Smooth muscle cell of the brain vasculature (primary cell): ENCODE results near the gene LCNL1.
"Not testable (repeated sequence)": the region's sequence is repeated elsewhere in the genome, so short reads cannot be mapped to it uniquely, and the experiment has no call there.

ENCODE experiments used
- DNase-seq: peaks from one replicate; pipeline ENCODE4 v3.0.0-alpha.2; 2012; ENCODE audit warnings: low read depth, low spot score

LCNL1 gene

DNA sequence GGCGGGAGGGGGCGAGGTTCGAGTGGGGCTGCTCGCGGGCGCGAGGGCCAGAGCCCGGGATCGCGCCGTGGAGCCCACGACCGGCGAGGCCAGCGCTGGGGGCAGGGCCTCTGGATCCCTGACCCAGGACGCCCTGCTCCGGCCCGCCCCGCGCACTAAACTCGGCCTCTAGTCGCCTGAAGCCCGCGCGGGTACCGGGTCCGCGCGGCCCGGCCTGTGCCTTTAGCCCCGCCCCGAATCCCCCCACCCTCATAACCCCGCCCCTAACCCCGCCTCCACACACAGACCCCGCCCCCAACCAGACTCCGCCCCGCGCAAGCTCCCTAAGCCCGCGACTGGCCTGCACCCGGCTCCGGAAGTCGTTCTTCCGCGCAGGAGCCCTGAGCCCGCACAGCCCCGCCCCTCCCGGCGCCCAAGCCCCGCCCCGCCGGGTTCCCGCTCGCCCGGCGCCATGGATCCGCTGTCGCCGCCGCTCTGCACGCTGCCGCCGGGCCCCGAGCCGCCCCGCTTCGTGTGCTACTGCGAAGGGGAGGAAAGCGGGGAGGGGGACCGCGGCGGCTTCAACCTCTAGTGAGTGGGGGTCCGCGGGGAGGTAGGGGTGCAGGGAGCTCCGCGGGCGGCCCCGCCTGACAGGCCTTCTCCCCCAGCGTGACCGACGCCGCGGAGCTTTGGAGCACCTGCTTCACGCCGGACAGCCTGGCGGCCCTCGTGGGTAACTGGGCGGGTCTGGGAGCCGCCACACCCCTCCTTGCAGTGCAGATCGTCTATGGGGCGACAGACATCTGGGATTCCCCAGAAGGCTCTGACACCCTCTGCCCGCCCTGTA, 9.4 kb downstream of the LCNL1 start, which contains the start of gene PAXX:
Gene PAXX (plus strand): TSS at position 430 of the 826 bp plus-strand sequence. CDS start 22 bp downstream, at position 452.
- DNase-seq = no peak

DNA sequence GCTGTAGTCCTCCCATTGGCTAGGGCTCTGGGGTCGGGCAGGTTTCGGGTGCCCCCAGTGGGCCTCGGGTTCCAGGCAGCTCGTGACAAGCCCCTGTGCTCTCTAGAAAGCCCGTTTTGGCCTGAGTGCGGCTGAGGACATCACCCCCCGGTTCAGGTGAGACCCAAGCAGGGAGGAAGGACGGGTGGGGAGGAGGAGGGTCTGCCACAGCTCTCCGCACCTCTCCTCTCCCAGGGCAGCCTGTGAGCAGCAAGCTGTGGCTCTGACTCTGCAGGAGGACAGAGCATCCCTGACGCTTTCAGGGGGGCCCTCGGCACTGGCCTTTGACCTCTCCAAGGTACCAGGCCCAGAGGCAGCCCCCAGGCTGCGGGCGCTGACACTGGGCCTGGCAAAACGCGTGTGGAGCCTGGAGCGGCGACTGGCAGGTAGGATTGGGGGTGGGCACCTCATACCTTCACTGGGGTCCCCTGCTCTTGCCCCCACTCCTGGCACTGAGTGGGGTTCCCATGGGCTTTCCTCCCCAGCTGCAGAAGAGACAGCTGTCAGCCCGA, 10.1 kb downstream of the LCNL1 start:
- no peak for DNase-seq

DNA sequence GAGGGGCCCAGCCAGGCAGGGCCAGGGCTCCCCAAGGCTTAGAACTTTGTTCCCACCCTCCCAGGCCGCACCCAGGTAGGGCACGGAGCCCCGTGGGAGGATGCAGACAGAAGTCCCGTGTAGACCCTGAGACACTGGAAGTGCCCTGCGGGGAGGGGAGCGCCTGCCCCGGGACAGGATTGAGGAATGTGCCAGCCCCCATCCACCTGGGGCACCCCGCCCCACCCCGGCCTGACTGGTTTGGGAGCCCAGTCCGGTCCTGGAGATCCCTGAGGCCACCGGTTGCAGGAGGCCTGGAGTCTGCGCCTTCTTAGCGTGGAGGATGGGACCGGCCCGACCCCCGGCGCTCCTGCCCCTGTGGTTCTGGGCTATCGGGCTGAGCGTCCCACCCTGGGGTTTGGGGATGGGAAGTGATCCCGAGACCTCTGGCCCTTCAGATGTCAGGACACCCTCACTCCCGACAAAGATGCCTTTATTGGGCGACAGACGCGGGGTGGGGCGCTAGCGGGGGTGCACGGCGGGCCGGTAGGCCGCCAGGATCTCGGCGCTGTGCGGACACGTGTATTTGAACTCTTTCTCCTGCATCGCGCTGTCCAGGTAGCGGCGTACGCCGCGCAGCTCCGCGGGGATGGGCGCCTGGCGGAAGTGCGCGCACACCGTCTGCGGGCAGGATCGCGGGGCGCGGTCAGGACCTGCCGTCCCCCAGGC, 11.5 kb downstream of the LCNL1 start:
- no peak for DNase-seq

DNA sequence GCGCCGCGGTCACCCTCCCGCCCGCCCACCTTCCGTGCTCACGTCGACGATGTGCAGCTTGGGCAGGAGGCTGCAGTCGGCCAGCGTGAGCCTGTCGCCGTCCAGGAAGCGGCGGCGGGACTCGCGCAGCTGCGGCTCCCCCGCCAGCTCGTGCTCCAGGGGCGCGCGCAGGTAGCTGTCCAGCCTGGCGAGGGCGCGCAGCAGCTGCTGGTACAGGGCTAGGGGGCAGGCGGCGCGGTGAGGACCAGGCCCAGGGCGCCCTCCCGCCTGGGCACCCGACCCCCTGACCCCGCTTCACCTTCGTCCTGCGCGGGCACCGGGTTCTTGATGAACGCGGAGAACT, 12.1 kb downstream of the LCNL1 start:
- no peak for DNase-seq

DNA sequence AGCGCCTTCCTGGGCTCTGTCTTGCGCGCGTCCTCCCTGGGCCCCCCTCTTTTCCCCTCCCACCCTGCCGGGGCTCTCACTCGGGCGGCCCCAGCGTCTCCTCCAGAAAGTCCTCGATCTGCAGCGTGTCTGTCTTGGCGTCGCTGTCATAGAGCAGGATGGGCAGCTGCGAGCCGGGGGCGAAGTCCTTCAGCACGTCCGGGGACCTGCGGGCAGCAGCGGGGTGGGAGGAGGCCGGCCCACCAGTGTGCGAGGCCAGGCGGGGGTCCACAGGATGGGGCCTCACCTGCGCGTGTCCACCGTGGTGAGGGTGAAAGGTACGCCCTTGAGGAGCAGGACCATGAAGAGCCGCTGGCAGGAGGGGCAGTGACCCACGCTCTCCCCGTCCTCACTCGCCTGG, 12.6 kb downstream of the LCNL1 start:
- no peak for DNase-seq

DNA sequence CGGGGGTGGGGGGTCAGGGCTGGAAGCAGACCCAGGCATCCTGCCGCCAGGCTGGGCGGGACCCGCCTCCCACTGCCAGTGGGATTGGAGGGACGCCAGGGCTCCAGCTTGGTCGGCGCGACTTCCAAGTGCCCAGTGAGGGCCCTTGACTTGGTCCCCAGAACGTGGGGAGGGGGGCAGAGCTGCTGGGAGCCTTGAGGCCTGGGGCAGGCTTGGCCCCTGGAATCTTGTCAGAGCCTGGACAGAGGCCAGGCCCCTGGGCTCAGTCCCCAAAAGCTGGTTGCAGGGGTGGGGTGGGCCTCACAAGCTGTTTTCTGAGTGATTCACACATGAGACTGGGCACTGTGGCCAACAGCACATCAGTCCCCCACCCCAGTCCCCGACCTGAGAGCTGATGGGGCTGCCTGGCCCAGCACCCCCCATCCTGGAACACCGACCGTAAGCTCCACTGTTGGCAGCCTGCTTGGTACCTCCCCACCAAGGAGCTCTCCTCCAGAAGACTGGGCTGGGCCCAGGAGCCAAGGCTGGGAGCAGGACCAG, 13.0 kb downstream of the LCNL1 start:
- no peak for DNase-seq

DNA sequence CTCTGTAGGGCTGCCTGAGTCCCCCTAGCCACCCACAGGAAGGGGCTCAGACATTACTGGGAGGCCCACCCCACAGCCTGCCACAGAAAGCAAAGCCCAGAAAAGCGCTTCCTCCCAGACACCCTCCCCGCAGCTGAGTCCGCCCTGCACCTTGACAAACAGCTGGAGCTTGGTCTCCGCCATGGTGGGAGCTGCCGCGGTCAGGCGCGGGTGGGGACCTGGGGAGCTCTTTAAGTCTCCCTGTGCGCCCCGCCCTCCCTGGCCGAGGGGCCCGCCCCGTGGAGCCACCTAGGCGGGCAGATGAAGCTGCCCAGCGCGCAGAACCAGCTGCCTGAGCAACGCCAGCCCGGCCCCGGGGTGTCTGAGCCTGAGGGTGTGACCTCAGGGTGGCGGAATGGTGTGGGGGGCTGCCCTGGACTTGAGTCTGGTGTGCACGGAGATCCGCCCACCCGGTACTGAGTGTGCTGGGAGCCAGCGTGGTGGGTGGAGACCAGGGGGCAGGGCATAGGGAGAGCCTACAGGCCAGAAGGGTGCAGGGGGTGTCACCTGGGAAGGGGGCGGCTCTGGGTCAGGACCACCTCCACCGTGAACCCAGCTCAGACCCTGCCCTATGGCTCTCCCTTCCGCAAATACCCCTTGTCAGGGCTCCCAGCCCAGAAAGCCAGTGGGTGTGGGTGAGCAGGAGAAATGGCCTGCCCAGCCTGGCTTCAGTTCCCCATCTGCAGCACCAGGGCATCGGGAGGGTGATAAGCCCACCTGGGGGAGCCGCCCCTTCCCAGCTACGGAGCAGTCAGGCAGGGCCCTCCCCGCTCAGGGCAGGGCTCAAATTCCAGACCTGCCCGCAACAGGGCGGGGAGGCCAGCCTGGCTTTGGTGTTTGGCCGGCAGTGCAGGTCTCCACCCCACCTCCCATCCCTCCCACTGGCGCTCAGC, 13.8 kb downstream of the LCNL1 start, which contains the start of gene CLIC3:
Gene CLIC3 (minus strand): TSS at position 208 of the 932 bp plus-strand sequence. CDS start 25 bp downstream, at position 183.
- no peak for DNase-seq

DNA sequence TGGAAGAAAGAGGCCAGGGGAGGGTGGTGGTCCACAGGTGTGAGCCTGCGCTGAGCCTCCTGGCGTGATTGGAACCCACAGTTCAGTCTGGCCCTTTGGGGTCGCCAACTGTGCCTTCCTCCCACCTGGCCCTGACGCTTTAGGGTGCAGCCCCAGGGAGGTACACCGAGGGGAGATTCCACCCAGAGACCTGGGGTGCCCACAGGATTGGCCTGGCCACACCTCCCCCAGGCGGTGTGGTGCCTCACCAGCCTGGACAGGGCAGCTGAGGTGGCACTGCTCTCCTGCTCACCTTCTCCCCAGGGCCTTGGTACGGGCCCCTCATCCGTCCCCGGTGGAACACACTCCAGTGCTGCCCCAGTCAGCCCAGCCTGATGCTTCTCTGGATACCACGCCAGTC, 14.6 kb downstream of the LCNL1 start:
- DNase-seq = no peak

DNA sequence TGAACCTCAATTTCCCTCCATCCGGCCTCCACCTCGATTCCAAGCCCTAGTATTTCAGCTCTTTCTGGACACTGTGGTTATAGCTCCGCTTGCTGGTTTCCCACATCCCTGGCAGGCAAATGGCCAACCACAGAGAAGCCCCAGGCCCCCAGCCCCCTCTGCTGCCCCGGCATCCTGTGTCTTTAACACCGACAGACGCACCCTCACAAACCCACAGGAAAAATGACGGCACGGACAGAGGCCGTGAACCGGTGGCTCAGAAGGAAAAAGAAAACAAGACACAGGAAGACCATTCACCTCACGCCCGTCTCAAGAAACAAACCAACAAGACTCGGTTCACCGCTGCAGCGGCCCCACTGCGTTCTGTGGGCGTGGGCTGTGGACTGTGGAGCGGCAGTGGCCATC, 15.0 kb downstream of the LCNL1 start:
- no peak for DNase-seq

DNA sequence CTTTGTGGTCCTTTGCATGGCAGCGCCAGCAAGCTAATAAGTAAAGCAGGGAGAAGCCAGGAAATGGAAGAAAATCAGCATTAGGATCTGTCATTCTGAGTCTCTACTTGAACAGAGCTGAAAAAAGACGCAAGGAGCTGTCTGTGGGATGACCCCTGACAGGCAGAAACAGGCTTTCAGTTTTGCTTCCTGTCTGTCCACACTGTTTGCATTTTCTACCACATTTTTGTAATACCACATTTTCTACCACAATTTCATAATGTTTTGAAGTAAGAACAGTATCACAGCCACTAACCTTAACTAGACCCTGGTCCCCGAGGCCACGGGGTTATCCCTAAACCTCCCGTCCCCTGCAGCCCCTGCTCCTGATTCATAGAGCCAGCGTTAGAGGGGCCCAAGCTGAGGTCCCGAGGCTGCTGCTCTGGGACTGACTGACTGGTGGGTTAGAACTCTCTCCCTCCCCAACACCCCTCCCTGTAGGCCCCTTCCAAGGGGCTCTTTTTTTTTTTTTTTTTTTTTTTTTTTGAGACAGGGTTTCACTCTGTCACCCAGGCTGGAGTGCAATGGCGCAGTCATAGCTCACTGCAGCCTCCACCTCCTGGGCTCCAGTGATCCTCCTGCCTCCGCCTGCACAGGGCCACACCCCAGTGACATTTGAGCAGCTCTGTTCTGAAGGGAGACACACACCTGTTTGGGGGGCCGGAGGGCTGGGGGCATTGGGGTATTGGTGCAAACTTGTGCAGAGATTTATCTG, 17.6 kb downstream of the LCNL1 start:
- DNase-seq = no peak

DNA sequence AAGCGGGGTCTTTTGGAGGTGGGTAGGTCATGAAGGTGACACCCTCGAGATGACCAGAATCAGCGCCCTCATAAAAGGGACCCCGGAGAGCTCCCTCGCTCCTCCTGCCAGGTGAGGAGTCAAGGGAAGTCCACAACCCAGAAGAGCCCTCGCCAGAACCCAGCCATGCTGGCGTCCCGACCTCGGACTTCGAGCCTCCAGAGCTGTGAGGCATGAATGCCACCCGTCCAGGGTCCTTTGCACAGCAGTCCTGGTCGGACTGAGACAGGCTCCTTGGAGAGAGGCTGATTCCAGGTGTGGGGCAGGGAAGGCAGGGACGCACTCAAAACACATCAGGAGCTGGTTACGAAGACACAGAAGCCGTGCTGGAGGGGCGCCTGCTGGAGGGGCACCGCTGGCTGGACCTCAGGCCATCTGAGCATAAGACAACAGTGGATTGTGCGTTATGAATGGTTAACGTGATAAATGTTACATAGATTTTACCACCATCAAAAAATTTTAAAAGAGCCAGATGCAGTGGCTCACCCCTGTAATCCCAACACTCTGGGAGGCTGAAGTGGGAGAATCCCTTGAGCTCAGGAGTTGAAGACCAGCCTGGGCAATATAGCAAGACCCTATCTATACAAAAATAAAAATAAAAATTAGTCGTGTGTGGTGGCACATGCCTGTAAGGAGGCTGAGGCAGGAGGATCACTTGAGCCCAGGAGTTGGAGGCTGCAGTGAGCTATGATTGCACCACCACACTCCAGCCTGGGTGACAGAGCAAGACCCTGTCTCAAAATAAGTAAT, 19.3 kb downstream of the LCNL1 start:
- DNase-seq = no peak

DNA sequence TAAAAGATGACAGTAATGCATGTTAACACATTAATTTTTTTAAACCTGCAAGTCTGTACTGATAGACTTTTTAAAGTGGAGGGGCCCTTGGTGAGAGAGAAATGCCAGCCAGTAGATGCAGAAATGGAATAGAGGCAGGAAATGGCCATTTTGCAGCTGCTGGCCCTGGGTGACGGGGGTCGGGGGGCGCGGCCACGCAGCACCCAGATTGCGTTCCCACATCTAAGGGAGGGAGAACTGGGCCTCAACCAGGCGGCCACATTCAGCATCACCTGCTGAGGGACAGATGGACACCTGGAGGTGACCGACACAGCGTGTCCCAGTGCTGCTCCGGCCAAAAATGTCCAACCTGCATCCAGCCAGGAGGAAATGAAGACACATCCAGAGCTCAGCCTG, 19.9 kb downstream of the LCNL1 start:
- DNase-seq = no peak

DNA sequence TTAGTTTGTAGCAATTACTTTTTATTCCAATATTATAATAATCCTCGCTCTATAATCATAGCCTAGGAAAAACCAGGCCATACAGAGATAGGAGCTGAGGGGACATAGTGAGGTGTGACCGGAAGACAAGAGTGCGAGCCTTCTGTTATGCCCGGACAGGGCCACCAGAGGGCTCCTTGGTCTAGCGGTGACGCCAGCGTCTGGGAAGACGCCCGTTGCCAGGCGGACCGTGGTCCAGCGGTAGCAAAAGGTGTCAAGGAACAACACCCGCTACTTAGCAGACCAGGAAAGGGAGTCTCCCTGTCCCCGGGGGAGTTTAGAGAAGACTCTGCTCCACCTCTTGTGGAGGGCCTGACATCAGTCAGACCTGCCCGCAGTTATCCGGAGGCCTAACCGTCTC, 21.5 kb downstream of the LCNL1 start:
- DNase-seq = not testable (repeated sequence)

DNA sequence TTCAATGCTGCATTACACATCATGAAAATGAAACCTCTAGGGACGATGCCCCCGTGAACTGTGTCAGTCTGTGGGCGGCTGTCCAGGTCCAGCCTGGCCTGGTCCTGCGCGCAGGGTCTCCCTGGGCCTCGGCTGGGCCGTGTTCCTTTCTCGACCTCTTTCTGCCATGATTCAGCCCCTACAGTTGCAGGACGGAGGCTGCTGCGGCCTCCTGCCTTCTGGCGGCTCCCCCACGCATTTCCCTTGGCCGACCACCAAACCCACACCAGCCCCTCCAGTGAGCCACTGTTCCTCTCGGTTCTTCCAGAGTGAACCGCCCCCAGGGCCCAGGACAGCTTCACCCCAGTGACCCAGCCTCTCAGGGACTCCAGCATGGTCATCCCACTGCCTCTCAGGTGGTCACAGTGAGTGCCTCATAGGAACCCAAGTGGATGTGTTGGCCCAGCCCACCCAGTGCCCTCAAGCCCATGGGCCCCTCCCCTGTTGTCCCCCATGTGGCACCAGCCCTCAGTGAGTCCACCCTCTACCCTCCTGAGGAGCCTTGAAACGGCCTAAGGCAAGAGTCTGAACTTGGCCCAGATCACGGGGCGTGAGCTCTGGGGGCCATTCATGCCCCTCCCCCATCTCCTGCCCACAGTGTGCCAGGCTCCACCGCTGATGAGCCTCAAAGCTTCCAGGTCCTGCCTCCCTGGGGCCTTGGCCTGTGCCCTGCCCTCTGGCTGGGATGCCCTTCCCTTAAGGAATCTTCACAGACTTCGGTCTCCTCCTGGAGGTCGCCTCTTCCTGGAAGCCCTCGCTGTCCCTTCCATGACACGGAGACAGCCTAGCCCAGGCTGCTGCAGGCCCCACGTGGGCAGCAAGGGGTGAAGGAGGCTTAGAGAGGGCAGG, 23.6 kb downstream of the LCNL1 start:
- DNase-seq = no peak

DNA sequence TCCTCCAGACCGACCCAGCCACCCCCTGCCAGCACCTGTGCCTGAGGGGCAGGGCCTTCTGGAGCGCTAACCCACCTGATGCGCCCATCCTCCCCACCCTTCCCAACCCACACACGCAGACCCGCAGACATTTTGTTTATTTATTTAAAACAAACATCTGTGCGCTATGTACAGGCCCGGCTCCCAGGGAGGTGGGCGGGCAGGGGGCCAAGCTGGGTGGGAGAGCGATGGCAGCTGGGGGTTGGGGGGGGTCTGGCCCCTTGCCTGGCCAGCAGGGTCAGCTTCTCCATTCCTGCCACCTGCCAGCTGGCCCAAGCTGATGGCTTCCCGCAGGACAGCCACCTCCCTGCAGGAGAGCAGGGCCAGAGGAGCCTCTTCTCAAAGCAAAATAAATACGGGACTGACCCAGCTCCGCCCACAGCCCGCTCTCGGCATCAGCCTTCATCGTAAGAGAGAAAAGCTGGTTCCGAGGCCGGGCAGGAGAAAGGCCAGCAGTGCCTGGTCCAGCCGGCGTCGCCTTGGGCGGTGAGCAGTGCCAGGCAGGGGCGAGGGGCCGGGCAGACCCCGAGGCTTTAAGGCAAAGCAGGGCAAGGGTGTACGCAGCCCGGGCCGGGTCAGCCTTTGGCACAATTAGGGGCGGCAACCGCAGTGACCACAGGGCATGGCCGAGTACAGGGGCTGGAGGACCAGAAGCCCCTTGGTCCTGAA, 24.5 kb downstream of the LCNL1 start:
- DNase-seq = peak; percentile 49

DNA sequence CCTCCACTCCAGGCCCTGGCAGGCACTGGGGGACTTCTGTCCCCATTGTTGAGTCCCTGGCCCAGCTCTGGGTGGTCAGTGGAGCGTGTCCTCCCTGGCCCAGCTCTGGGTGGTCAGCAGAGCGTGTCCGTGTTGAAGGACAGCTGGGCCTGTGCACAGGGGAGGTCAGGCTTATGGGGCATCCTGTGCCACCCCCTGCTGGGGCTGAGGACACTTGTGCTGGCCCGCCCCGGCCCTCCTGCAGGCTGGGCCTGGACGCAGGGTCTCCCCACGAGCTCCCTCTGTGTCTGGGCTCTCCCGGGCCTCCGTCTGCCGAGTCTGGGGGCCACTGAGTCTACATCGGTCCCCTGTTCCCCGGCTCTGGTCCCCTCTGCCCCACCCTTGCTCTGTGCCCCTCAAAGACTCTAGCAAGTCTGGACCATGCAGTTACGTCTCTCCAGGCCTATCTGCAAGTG, 25.1 kb downstream of the LCNL1 start:
- DNase-seq = no peak

DNA sequence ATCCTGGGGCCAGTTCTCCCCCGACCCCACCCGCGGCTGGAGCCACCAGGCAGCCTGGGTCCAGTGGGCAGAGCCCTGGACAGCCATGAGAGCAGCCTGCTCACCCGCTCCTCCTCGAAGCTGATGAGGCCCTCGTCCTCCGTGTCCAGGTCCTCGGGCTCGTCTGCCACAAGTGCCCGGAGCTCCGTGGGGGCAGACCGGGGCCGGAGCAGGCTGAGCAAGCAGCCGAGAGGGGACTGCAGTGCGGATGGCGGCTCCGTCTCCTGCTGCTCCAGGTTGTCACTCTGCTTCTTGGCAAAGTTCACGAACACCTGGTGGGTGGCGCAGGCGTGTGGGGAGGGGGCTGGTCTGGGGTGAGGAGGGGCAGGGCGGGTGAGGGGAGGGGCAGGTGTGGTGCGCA, 25.5 kb downstream of the LCNL1 start:
- no peak for DNase-seq

DNA sequence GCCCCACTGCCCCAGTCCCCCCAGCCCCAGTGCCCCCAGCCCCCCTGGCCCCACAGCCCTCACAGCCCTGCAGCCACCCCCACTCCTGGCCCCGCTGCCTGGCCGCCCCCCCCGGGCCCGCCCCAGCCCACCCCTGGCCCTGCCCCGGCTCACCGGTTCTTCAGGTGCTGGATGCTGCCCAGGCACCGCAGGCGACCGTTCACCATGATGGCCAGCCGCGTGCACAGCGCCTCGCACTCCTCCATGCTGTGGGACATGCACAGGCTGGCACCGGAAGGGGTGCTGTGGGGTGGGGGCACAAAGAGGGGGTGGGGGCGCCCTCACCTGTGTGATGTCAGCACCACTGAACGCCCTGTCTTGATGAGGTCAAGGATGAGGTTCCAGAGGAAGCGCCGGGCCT, 26.4 kb downstream of the LCNL1 start:
- no peak for DNase-seq
